Measurements from ENCODE around the gene CBARP.
A peak's percentile ranks its signal among the peaks of the same experiment; 100 is the strongest.

Gene CBARP

GRCh38 chr19:1248786-1249297 lies 11.0 kb upstream of the CBARP start (continued):
- TF ChIP-seq KLF1 (tag by site-specific recombination; IDR thresholded peaks at IDR 0.05) (peak; percentile 83), GLIS1 (tag by site-specific recombination; IDR thresholded peaks at IDR 0.05) (peak; percentile 6), PATZ1 (tag by site-specific recombination; IDR thresholded peaks at IDR 0.05) (peak; percentile 95)

GRCh38 chr19:1248139-1248785 lies 10.5 kb upstream of the CBARP start, which contains the start of gene MIDN:
Gene MIDN, plus strand, starts transcription at chr19:1248583. Its CDS starts 1,714 bp downstream, at chr19:1250297.
- Histone ChIP-seq H3K4me3 (ENCODE audit: low read depth, low read length) (peak within 1 kb of the TSS; percentile 67), H3K4me1 (ENCODE audit: control insufficient read depth, insufficient read depth, low read length) (peaks cover 4% of the 10 kb centered on the region; the same call in 1 of the 2 replicates), H3K36me3 (ENCODE audit: control insufficient read depth in 2 of 2, insufficient read depth in 1 of 2, low read length in 2 of 2) (peaks cover 0 to 21% of the 10 kb centered on the region in 2 experiments; a peak in 1 of 3 replicates), H3K9me3 (ENCODE audit: control insufficient read depth, insufficient read depth, low read depth, low read length) (no peaks in the 10 kb centered on the region), H3K27ac (ENCODE audit: extremely low read depth, low read depth, low read length) (peak within 1 kb of the TSS; percentile 95)
- ChIA-PET POLR2A (interaction anchor here (0.9 to 1.0 kb wide), 2 partner anchors 18 to 21 kb away, joined by 4 to 17 read pairs; partner anchors contain the start of gene CIRBP), CTCF (no interaction called here)
- no peak for TF ChIP-seq ZNF155 (tag by site-specific recombination; IDR thresholded peaks at IDR 0.05)
- 0 out of 2 replicates have a peak, but pooled peaks have one; percentile 89 for TF ChIP-seq GLIS1 (tag by site-specific recombination; IDR thresholded peaks at IDR 0.05)
- peak; percentile 59 for TF ChIP-seq ZXDB (tag by site-specific recombination; IDR thresholded peaks at IDR 0.05)
- TF ChIP-seq KLF7 (tag by site-specific recombination; IDR thresholded peaks at IDR 0.05; ENCODE audit: borderline replicate concordance): 0 out of 2 replicates have a peak, but pooled peaks have one; percentile 19
- peak; percentile 38 for TF ChIP-seq ZFHX2 (tag by site-specific recombination; conservative IDR thresholded peaks at IDR 0.05)
- no peak for TF ChIP-seq ZBTB44 (tag by site-specific recombination; IDR thresholded peaks at IDR 0.05)
- TF ChIP-seq ZNF398 (tag by site-specific recombination; IDR thresholded peaks at IDR 0.05): peak; percentile 67
- no peak for TF ChIP-seq MEIS1 (CRISPR knock-in tag; IDR thresholded peaks at IDR 0.05; ENCODE audit: borderline replicate concordance)
- no peak for TF ChIP-seq ZNF518A (tag by site-specific recombination; conservative IDR thresholded peaks at IDR 0.05; ENCODE audit: low read depth)
- peak; percentile 4; the same call in 1 of the 2 replicates for TF ChIP-seq KLF9 (tag by site-specific recombination; IDR thresholded peaks at IDR 0.05; ENCODE audit: low read depth)
- TF ChIP-seq ZBTB49 (tag by site-specific recombination; IDR thresholded peaks at IDR 0.05; ENCODE audit: low read depth): no peak
- peak; percentile 81 for TF ChIP-seq ZBTB8A (tag by site-specific recombination; IDR thresholded peaks at IDR 0.05)
- TF ChIP-seq ZNF558 (tag by site-specific recombination; IDR thresholded peaks at IDR 0.05): no peak
- TF ChIP-seq ZNF211 (tag by site-specific recombination; IDR thresholded peaks at IDR 0.05; ENCODE audit: low read depth): no peak
- TF ChIP-seq IKZF3 (tag by site-specific recombination; IDR thresholded peaks at IDR 0.05): peak; percentile 85; the same call in 1 of the 2 replicates
- peak; percentile 71 for TF ChIP-seq SP7 (tag by site-specific recombination; IDR thresholded peaks at IDR 0.05)
- TF ChIP-seq ZBTB6 (tag by site-specific recombination; IDR thresholded peaks at IDR 0.05): no peak

All from HEK293 (cell line).